ENCODE measurements around the gene SEZ6L2. TPM values are rescaled to one million over a fixed set of nuclear protein-coding genes. Genes with fewer than 3 reads are reported as not detected.
A peak's percentile ranks its signal among the peaks of the same experiment; 100 is the strongest.
"Not testable (repeated sequence)": the region's sequence is repeated elsewhere in the genome, so short reads cannot be mapped to it uniquely, and the experiment has no call there.

Gene SEZ6L2
- total and polyA plus RNA-seq, 4 experiments from 2014 or later: 0.70 TPM; not detected in 3

GRCh38 chr16:29876217-29876593 lies 23.1 kb downstream of the SEZ6L2 start:
- peaks cover 0 to 1% (median 0%) of the 10 kb centered on the region in 8 donors for H3K9me3 Mint-ChIP-seq
- CTCF ChIA-PET (ENCODE audit: partially characterized antibody): interaction anchor here (1.3 kb wide), 1 partner anchor 28 kb away, joined by 3 read pairs; no protein-coding TSS in a partner anchor
- peak overlapping the region in 1 of 2 donors; percentile 38 for H3K4me3 ChIP-seq (ENCODE audit: low read length in 2 of 2)

GRCh38 chr16:29875206-29875605 lies 24.1 kb downstream of the SEZ6L2 start:
- DNase-seq: no peak
- peaks cover 14% of the 10 kb centered on the region for H3K4me1 ChIP-seq (ENCODE audit: insufficient read depth, low read length)
- POLR2A ChIA-PET (ENCODE audit: partially characterized antibody): no interaction called here
- Mint-ChIP-seq H3K36me3 (no peaks in the 10 kb centered on the region), H3K27ac (no peak overlapping the region), H3K9me3 (peaks cover 0 to 1% (median 0%) of the 10 kb centered on the region in 8 donors), H3K4me3 (no peak overlapping the region), H3K4me1 (peaks cover 3 to 21% (median 14%) of the 10 kb centered on the region in 4 donors), H3K27me3 (peaks cover 9 to 20% of the 10 kb centered on the region in 2 donors)
- CTCF ChIA-PET (ENCODE audit: partially characterized antibody): no interaction called here
- H3K27me3 ChIP-seq (ENCODE audit: insufficient read depth, low read length): peaks cover 8% of the 10 kb centered on the region
- no peak overlapping the region for H3K4me3 ChIP-seq (ENCODE audit: low read length in 2 of 2)
- no peaks in the 10 kb centered on the region for H3K36me3 ChIP-seq (ENCODE audit: insufficient read depth, low read length)
- intact Hi-C loops (cut with micrococcal nuclease): no loop called here
- H3K9me3 ChIP-seq (ENCODE audit: control insufficient read depth in 1 of 2, low read length in 2 of 2): no peaks in the 10 kb centered on the region
- H3K27ac ChIP-seq (ENCODE audit: low read depth, low read length): no peak overlapping the region

More at GRCh38 chr16:29876217-29876593, 23.1 kb downstream of the SEZ6L2 start:
- POLR2A ChIA-PET (ENCODE audit: partially characterized antibody): interaction anchor here (1.5 kb wide), 1 partner anchor 13 kb away, joined by 3 read pairs; the partner anchor contains the start of gene CDIPT
- peaks cover 12 to 24% of the 10 kb centered on the region in 2 donors for H3K27me3 Mint-ChIP-seq
- Histone ChIP-seq H3K9me3 (ENCODE audit: control insufficient read depth in 1 of 2, low read length in 2 of 2) (no peaks in the 10 kb centered on the region), H3K27me3 (ENCODE audit: insufficient read depth, low read length) (peaks cover 8% of the 10 kb centered on the region), H3K27ac (ENCODE audit: low read depth, low read length) (no peak overlapping the region), H3K4me1 (ENCODE audit: insufficient read depth, low read length) (peaks cover 14% of the 10 kb centered on the region), H3K36me3 (ENCODE audit: insufficient read depth, low read length) (no peaks in the 10 kb centered on the region)
- intact Hi-C loops (cut with micrococcal nuclease): loop anchor here (1.0 kb wide), 1 partner anchor 13 kb away; the partner anchor contains the start of gene CDIPT
- H3K4me3 Mint-ChIP-seq: peak overlapping the region; percentile 38 to 88 (median 80)
- no peak for DNase-seq
- H3K36me3 Mint-ChIP-seq: no peaks in the 10 kb centered on the region
- peak overlapping the region in 1 of 7 donors; percentile 35 for H3K27ac Mint-ChIP-seq
- peaks cover 3 to 21% (median 14%) of the 10 kb centered on the region in 4 donors for H3K4me1 Mint-ChIP-seq

GRCh38 chr16:29873319-29873718 lies 26.0 kb downstream of the SEZ6L2 start:
- H3K4me3 ChIP-seq (ENCODE audit: low read length in 2 of 2): no peak overlapping the region
- no peak overlapping the region for H3K27ac ChIP-seq (ENCODE audit: low read depth, low read length)
- H3K4me1 ChIP-seq (ENCODE audit: insufficient read depth, low read length): peaks cover 14% of the 10 kb centered on the region
- H3K4me1 Mint-ChIP-seq: peaks cover 3 to 21% (median 14%) of the 10 kb centered on the region in 4 donors
- no peak for DNase-seq
- H3K27ac Mint-ChIP-seq: no peak overlapping the region
- POLR2A ChIA-PET (ENCODE audit: partially characterized antibody): no interaction called here
- peaks cover 0 to 1% (median 0%) of the 10 kb centered on the region in 8 donors for H3K9me3 Mint-ChIP-seq
- no peak overlapping the region for H3K4me3 Mint-ChIP-seq
- CTCF ChIA-PET (ENCODE audit: partially characterized antibody): no interaction called here
- H3K9me3 ChIP-seq (ENCODE audit: control insufficient read depth in 1 of 2, low read length in 2 of 2): no peaks in the 10 kb centered on the region
- H3K27me3 ChIP-seq (ENCODE audit: insufficient read depth, low read length): peaks cover 8% of the 10 kb centered on the region
- peaks cover 7 to 17% of the 10 kb centered on the region in 2 donors for H3K27me3 Mint-ChIP-seq
- H3K36me3 ChIP-seq (ENCODE audit: insufficient read depth, low read length): no peaks in the 10 kb centered on the region
- intact Hi-C loops (cut with micrococcal nuclease): no loop called here
- no peaks in the 10 kb centered on the region for H3K36me3 Mint-ChIP-seq

- Mint-ChIP-seq H3K4me3 (no peak overlapping the region), H3K27me3 (peaks cover 0 to 8% of the 10 kb centered on the region in 2 donors), H3K36me3 (no peaks in the 10 kb centered on the region), H3K27ac (no peak overlapping the region), H3K4me1 (peaks cover 0 to 9% (median 5%) of the 10 kb centered on the region in 4 donors), H3K9me3 (no peaks in the 10 kb centered on the region)
- H3K27ac ChIP-seq (ENCODE audit: low read depth, low read length): no peak overlapping the region
- H3K4me1 ChIP-seq (ENCODE audit: insufficient read depth, low read length): peaks cover 5% of the 10 kb centered on the region
- no peaks in the 10 kb centered on the region for H3K27me3 ChIP-seq (ENCODE audit: insufficient read depth, low read length)
- no peak for DNase-seq
- intact Hi-C loops (cut with micrococcal nuclease): no loop called here
- no peaks in the 10 kb centered on the region for H3K9me3 ChIP-seq (ENCODE audit: control insufficient read depth in 1 of 2, low read length in 2 of 2)
- CTCF ChIA-PET (ENCODE audit: partially characterized antibody): no interaction called here
- POLR2A ChIA-PET (ENCODE audit: partially characterized antibody): interaction anchor here (1.0 kb wide), 1 partner anchor 8 kb away, joined by 3 read pairs; no protein-coding TSS in a partner anchor
- H3K4me3 ChIP-seq (ENCODE audit: low read length in 2 of 2): no peak overlapping the region
- no peaks in the 10 kb centered on the region for H3K36me3 ChIP-seq (ENCODE audit: insufficient read depth, low read length)
Measured at GRCh38 chr16:29871822-29872546, 27.4 kb downstream of the SEZ6L2 start.

- H3K27ac Mint-ChIP-seq; intact Hi-C loops (cut with micrococcal nuclease); H3K36me3 Mint-ChIP-seq; H3K4me1 Mint-ChIP-seq; H3K9me3 Mint-ChIP-seq; H3K9me3 ChIP-seq (ENCODE audit: control insufficient read depth in 1 of 2, low read length in 2 of 2); H3K4me3 Mint-ChIP-seq; H3K27me3 Mint-ChIP-seq; POLR2A ChIA-PET (ENCODE audit: partially characterized antibody); H3K27ac ChIP-seq (ENCODE audit: low read depth, low read length); DNase-seq; H3K4me1 ChIP-seq (ENCODE audit: insufficient read depth, low read length); H3K4me3 ChIP-seq (ENCODE audit: low read length in 2 of 2); H3K27me3 ChIP-seq (ENCODE audit: insufficient read depth, low read length); H3K36me3 ChIP-seq (ENCODE audit: insufficient read depth, low read length): not testable (repeated sequence)
- CTCF ChIA-PET (ENCODE audit: partially characterized antibody): interaction anchor here (1.5 kb wide), 1 partner anchor 83 kb away, joined by 3 read pairs; no protein-coding TSS in a partner anchor
Measured at GRCh38 chr16:29869067-29869466, 30.3 kb downstream of the SEZ6L2 start.

- CTCF ChIA-PET (ENCODE audit: partially characterized antibody): interaction anchor here (0.9 to 1.5 kb wide), 2 partner anchors 12 to 83 kb away, joined by 3 read pairs; no protein-coding TSS in a partner anchor
- intact Hi-C loops (cut with micrococcal nuclease): no loop called here
- no peaks in the 10 kb centered on the region for H3K36me3 Mint-ChIP-seq
Measured at GRCh38 chr16:29868396-29869009, 30.8 kb downstream of the SEZ6L2 start.

GRCh38 chr16:29864205-29864604 lies 35.1 kb downstream of the SEZ6L2 start:
- POLR2A ChIA-PET (ENCODE audit: partially characterized antibody): interaction anchor here (0.7 to 3.0 kb wide), 6 partner anchors 36 to 168 kb away, joined by 3 to 18 read pairs (median 7); partner anchors contain the start of genes ASPHD1, HIRIP3, INO80E and MVP
- H3K27me3 Mint-ChIP-seq: no peaks in the 10 kb centered on the region
- H3K4me3 ChIP-seq (ENCODE audit: low read length in 2 of 2): no peak overlapping the region
- no peaks in the 10 kb centered on the region for H3K9me3 ChIP-seq (ENCODE audit: control insufficient read depth in 1 of 2, low read length in 2 of 2)
- H3K4me1 ChIP-seq (ENCODE audit: insufficient read depth, low read length): peaks cover 22% of the 10 kb centered on the region
- intact Hi-C loops (cut with micrococcal nuclease): loop anchor here (5.0 kb wide), 1 partner anchor 63 kb away; the partner anchor contains the start of gene KCTD13
- H3K4me3 Mint-ChIP-seq: no peak overlapping the region
- no peak overlapping the region for H3K27ac ChIP-seq (ENCODE audit: low read depth, low read length)
- peaks cover 12 to 23% of the 10 kb centered on the region in 2 donors for H3K36me3 Mint-ChIP-seq
- peaks cover 0 to 2% (median 0%) of the 10 kb centered on the region in 8 donors for H3K9me3 Mint-ChIP-seq
- H3K36me3 ChIP-seq (ENCODE audit: insufficient read depth, low read length): peaks cover 4% of the 10 kb centered on the region
- CTCF ChIA-PET (ENCODE audit: partially characterized antibody): interaction anchor here (0.8 to 1.7 kb wide), 3 partner anchors 56 to 173 kb away, joined by 4 read pairs; no protein-coding TSS in a partner anchor
- H3K27ac Mint-ChIP-seq: peak overlapping the region in 1 of 7 donors; percentile 12
- peak in 1 of 5 donors; percentile 32 for DNase-seq
- H3K4me1 Mint-ChIP-seq: peaks cover 4 to 34% (median 18%) of the 10 kb centered on the region in 4 donors
- no peaks in the 10 kb centered on the region for H3K27me3 ChIP-seq (ENCODE audit: insufficient read depth, low read length)

More at GRCh38 chr16:29868396-29869009, 30.8 kb downstream of the SEZ6L2 start:
- Mint-ChIP-seq H3K4me3 (no peak overlapping the region), H3K9me3 (no peaks in the 10 kb centered on the region), H3K27me3 (no peaks in the 10 kb centered on the region), H3K27ac (no peak overlapping the region), H3K4me1 (peaks cover under 1 to 8% (median 2%) of the 10 kb centered on the region in 4 donors)
- Histone ChIP-seq H3K36me3 (ENCODE audit: insufficient read depth, low read length) (no peaks in the 10 kb centered on the region), H3K27ac (ENCODE audit: low read depth, low read length) (no peak overlapping the region), H3K4me3 (ENCODE audit: low read length in 2 of 2) (no peak overlapping the region), H3K4me1 (ENCODE audit: insufficient read depth, low read length) (peaks cover 4% of the 10 kb centered on the region), H3K27me3 (ENCODE audit: insufficient read depth, low read length) (no peaks in the 10 kb centered on the region), H3K9me3 (ENCODE audit: control insufficient read depth in 1 of 2, low read length in 2 of 2) (no peaks in the 10 kb centered on the region)
- POLR2A ChIA-PET (ENCODE audit: partially characterized antibody): no interaction called here
- no peak for DNase-seq
